Fibroblast of the aortic adventitia (primary cell): ENCODE data around the gene SHISA6. TPM values are rescaled to one million over a fixed set of nuclear protein-coding genes. Genes with fewer than 3 reads are reported as not detected.

Experiments used
- DNase-seq: peaks from one replicate; pipeline ENCODE4 v3.0.0-alpha.2; 2010; ENCODE audit warnings: low read depth
- H3K4me3 ChIP-seq: 2 replicates; pipeline ENCODE4 v1.5.1; 2011; ENCODE audit warnings: low read depth, mild to moderate bottlenecking, control low read depth, low read length, moderate library complexity
- total RNA-seq: library from RNA; depleted of rRNA; stranded (reverse); fragments of >200 nt; gene quantifications from 2 replicates; pipeline ENCODE4 v1.2.3, GENCODE V29; 2012; ENCODE audit warnings: low replicate concordance
- TF ChIP-seq, protein P1 (sequence below): IDR thresholded peaks from 2 replicates; pipeline ENCODE4 v1.5.1; 2011; ENCODE audit warnings: mild to moderate bottlenecking, low read length, control low read depth, inconsistent platforms; ENCODE audit not compliant: insufficient read depth

SHISA6 gene
- total RNA-seq, 1 donor: not detected

DNA sequence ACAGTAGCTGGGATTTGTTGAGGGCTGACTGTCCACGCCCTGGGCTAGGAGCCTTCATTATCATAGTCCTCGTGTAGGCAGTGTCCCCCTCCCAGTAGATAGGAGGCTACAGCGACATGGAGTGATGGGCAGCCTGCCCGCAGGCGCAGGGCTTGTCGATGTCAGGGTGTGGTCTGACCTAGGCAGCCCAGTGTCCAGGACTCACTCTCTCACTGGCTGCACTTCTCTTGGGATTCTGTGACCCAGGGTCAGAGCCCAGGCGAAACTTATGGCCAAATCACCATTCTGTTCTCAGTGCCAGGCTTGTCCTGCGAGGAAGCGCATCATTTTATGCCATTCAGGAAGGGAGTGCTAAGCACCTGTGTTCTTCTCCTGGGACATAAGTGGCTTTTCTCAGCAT lies 32.6 kb downstream of the SHISA6 start:
- H3K4me3 ChIP-seq: no peak overlapping the region
- TF ChIP-seq, protein P1, sequence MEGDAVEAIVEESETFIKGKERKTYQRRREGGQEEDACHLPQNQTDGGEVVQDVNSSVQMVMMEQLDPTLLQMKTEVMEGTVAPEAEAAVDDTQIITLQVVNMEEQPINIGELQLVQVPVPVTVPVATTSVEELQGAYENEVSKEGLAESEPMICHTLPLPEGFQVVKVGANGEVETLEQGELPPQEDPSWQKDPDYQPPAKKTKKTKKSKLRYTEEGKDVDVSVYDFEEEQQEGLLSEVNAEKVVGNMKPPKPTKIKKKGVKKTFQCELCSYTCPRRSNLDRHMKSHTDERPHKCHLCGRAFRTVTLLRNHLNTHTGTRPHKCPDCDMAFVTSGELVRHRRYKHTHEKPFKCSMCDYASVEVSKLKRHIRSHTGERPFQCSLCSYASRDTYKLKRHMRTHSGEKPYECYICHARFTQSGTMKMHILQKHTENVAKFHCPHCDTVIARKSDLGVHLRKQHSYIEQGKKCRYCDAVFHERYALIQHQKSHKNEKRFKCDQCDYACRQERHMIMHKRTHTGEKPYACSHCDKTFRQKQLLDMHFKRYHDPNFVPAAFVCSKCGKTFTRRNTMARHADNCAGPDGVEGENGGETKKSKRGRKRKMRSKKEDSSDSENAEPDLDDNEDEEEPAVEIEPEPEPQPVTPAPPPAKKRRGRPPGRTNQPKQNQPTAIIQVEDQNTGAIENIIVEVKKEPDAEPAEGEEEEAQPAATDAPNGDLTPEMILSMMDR: no peak
- DNase-seq: no peak

- H3K4me3 ChIP-seq: no peak overlapping the region
- TF ChIP-seq, protein P1: no peak
- DNase-seq: no peak
These were observed 33.1 kb downstream of the SHISA6 start for GRCh38 chr17:11274106-11274505.

DNA sequence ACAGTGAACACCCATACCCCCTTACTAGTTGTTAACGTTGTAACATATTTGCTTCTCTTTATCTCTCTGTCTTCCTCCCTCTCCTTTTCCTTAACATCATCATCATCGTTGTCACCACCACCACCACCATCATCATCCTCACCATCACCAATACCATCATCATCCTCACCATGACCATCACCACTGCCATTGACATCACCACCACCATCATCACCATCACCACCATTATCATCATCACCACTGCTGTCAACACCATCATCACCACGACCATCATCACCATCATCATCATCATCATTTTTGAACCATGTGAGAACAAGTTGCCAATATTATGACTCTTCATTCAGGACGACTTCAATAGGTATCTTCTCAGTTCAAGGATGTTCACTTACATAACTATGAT lies 35.5 kb downstream of the SHISA6 start:
- TF ChIP-seq, protein P1: no peak

GRCh38 chr17:11278186-11278991 lies 37.4 kb downstream of the SHISA6 start:
- no peak for DNase-seq
- TF ChIP-seq, protein P1: no peak
- no peak overlapping the region for H3K4me3 ChIP-seq

More for the DNA sequence above, 35.5 kb downstream of the SHISA6 start:
- DNase-seq: no peak
- no peak overlapping the region for H3K4me3 ChIP-seq

DNA sequence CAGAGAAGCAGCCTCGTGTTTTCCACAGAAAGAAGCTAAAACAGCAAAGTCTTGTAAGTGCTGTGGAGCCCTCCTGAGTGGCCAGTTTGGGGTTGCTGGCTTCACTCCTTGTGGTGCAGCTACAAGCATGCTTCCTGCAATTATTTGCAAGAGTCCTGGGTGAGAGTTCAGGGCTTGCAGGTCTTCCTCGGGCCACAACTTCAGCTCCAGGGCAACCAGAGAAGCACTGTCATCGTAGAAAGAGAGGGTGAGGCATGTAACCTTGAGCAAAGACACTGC lies 37.9 kb downstream of the SHISA6 start:
- DNase-seq: no peak
- H3K4me3 ChIP-seq: no peak overlapping the region
- TF ChIP-seq, protein P1: no peak

- DNase-seq: no peak
- TF ChIP-seq, protein P1: no peak
- H3K4me3 ChIP-seq: no peak overlapping the region
These were observed 38.8 kb downstream of the SHISA6 start for GRCh38 chr17:11279776-11280344.
